SK-N-MC (cell line): ENCODE results near the gene CEMP1.
A peak's percentile ranks its signal among the peaks of the same experiment; 100 is the strongest.
"Not testable (repeated sequence)": the region's sequence is repeated elsewhere in the genome, so short reads cannot be mapped to it uniquely, and the experiment has no call there.

Experiments
- DNase-seq: peaks from one replicate; pipeline ENCODE4 v3.0.0-alpha.2; 2011; ENCODE audit warnings: low read depth, low spot score
- H3K27ac ChIP-seq: fragments of 200-600 bp; sonication (generic); 2 replicates; pipeline ENCODE4 v1.5.1; 2016; ENCODE audit warnings: mixed run types
- H3K36me3 ChIP-seq: fragments of 200-600 bp; sonication (generic); 2 replicates; pipeline ENCODE4 v1.6.1; 2017; ENCODE audit warnings: antibody characterized with exemption, low read length, mixed read lengths; ENCODE audit not compliant: insufficient read depth
- H3K4me3 ChIP-seq: fragments of 200-600 bp; sonication (generic); 2 replicates; pipeline ENCODE4 v1.5.1; 2016
- H3K9ac ChIP-seq: fragments of 200-600 bp; sonication (generic); 2 replicates; pipeline ENCODE4 v1.8.0; 2017; ENCODE audit warnings: mixed run types, mixed read lengths; ENCODE audit not compliant: insufficient read length
- H3K9me3 ChIP-seq: fragments of 200-600 bp; sonication (generic); 2 replicates; pipeline ENCODE4 v1.6.1; 2017; ENCODE audit warnings: low read depth, mild to moderate bottlenecking, antibody characterized with exemption, low read length, moderate library complexity, mixed read lengths
- EZH2 ChIP-seq: fragments of 200-600 bp; sonication (generic); IDR thresholded peaks from one replicate; pipeline ENCODE4 v1.6.1; 2017; ENCODE audit warnings: antibody characterized with exemption
- FOXP2 ChIP-seq: optimal IDR thresholded peaks from 2 replicates; pipeline ENCODE3; 2011; ENCODE audit warnings: mild to moderate bottlenecking, moderate library complexity; ENCODE audit not compliant: insufficient read depth; ENCODE audit errors: extremely low read length, control extremely low read depth
- POLR2AphosphoS5 ChIP-seq: IDR thresholded peaks from 2 replicates; pipeline ENCODE4 v1.6.1; 2012; ENCODE audit warnings: mild to moderate bottlenecking, low read depth, low read length, borderline replicate concordance

CEMP1 gene, protein sequence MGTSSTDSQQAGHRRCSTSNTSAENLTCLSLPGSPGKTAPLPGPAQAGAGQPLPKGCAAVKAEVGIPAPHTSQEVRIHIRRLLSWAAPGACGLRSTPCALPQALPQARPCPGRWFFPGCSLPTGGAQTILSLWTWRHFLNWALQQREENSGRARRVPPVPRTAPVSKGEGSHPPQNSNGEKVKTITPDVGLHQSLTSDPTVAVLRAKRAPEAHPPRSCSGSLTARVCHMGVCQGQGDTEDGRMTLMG

GRCh38 chr16:2531371-2531695, at the start of gene CEMP1:
TSS of gene CEMP1 (minus strand) at chr16:2531408. CDS start at chr16:2531073, 335 bp downstream.
- TF ChIP-seq EZH2 = no peak
- no peak for TF ChIP-seq FOXP2
- no peak for TF ChIP-seq POLR2AphosphoS5
- H3K27ac ChIP-seq = no peak within 1 kb of the TSS
- no peaks in the 10 kb centered on the region for H3K9me3 ChIP-seq
- DNase-seq = no peak
- H3K9ac ChIP-seq = peak within 1 kb of the TSS; percentile 75
- peak within 1 kb of the TSS; percentile 81 for H3K4me3 ChIP-seq
- no peaks in the 10 kb centered on the region; the same call in 1 of the 2 replicates for H3K36me3 ChIP-seq

DNA sequence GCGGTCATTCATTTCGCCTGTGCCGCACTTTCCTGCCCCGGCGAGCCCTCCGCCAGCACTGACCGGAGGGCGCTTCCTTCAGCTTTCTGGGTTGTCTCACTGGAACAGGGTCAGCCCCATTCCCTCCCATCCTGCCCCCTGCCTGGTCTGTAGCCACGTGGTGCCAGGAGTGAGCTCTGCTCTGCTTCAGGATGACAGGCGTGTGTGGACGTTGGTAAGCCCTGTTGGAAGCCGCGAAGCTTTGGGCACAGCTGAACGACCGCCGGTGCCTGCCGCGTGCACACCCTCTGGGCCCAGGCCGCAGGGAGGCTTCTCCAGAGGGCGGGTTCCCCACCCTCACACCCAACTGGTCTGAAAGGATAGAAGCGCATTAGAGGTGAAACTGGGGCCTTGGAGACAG, 49.6 kb upstream of the CEMP1 start:
- not testable (repeated sequence) for H3K27ac ChIP-seq, DNase-seq, H3K9ac ChIP-seq, H3K9me3 ChIP-seq, H3K36me3 ChIP-seq, H3K4me3 ChIP-seq

DNA sequence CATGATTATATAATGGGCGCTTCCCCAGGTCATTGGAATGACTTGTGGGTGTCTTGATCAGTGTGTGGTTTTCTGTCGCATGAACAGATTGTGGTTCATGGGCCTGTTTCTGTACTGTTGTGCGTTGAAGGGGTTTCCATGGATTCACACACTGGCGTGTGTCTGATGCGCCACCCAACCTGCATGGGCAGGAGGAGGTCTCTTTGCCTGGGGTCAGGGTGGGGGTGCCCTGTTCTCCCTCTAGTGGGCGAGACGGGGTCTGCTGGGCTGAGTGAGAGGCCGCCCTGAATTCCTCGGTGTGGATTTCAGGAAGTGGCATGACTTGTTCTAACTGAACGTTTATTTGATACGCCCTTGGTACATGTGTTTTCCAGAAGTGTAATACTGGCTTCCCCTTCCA, 48.9 kb upstream of the CEMP1 start:
- H3K36me3 ChIP-seq, DNase-seq, H3K9ac ChIP-seq, H3K9me3 ChIP-seq, H3K4me3 ChIP-seq, H3K27ac ChIP-seq: not testable (repeated sequence)

DNA sequence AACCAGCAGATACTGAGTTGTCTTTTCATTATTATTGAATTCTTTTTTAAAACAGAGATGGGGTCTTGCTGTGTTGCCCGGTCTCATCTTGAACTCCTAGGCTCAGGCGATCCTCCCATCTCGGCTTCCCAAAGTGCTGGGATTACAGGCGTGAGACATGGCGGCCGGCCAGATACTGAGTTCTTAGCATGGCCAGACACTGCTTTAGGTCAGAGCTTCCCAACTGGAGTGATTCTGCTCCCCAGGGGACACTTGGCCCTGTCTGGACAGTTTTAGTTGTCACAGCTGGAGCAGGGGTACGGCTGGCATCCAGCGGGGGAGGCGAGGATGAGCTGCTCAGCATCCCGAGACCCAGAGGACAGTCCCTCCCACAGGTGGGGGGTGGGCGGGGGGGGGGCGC, 47.7 kb upstream of the CEMP1 start:
- DNase-seq, H3K9ac ChIP-seq, H3K36me3 ChIP-seq, H3K4me3 ChIP-seq, H3K9me3 ChIP-seq, H3K27ac ChIP-seq: not testable (repeated sequence)

- H3K9me3 ChIP-seq, H3K27ac ChIP-seq, DNase-seq, H3K9ac ChIP-seq, H3K4me3 ChIP-seq, H3K36me3 ChIP-seq: not testable (repeated sequence)
These were observed 45.8 kb upstream of the CEMP1 start for GRCh38 chr16:2577044-2577443.

DNA sequence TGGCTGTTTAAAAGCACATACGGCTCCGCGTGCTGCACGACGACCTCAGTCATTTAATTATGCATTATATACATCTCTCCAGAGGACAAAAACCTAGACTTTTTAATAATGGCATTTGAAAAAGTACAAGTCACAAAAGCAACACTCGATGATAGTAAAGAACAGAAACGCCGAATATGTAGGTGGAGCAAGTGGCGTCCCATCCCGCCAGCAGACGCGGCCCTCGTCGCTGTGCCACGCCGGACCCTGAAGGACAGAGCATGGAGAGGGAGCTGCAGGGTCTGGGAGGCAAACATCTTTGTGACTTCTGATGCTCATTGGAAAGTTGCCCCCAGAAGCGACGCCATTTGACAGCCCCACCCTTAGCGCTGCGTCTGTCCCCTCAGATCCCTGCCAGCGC, 44.6 kb upstream of the CEMP1 start:
- H3K36me3 ChIP-seq, DNase-seq, H3K9me3 ChIP-seq, H3K4me3 ChIP-seq, H3K27ac ChIP-seq, H3K9ac ChIP-seq: not testable (repeated sequence)

GRCh38 chr16:2572704-2573103, 41.5 kb upstream of the CEMP1 start:
- H3K4me3 ChIP-seq, H3K9ac ChIP-seq, H3K27ac ChIP-seq, DNase-seq, H3K36me3 ChIP-seq, H3K9me3 ChIP-seq: not testable (repeated sequence)

- not testable (repeated sequence) for H3K27ac ChIP-seq, H3K4me3 ChIP-seq, DNase-seq, H3K9ac ChIP-seq, H3K36me3 ChIP-seq, H3K9me3 ChIP-seq
These were observed 37.4 kb upstream of the CEMP1 start for GRCh38 chr16:2568573-2568972.

GRCh38 chr16:2567506-2567905, 36.3 kb upstream of the CEMP1 start:
- not testable (repeated sequence) for H3K9ac ChIP-seq, H3K27ac ChIP-seq, H3K36me3 ChIP-seq, DNase-seq, H3K4me3 ChIP-seq, H3K9me3 ChIP-seq

GRCh38 chr16:2560798-2561133, 29.6 kb upstream of the CEMP1 start:
- H3K4me3 ChIP-seq, H3K9ac ChIP-seq, H3K9me3 ChIP-seq, H3K36me3 ChIP-seq, H3K27ac ChIP-seq, DNase-seq: not testable (repeated sequence)

DNA sequence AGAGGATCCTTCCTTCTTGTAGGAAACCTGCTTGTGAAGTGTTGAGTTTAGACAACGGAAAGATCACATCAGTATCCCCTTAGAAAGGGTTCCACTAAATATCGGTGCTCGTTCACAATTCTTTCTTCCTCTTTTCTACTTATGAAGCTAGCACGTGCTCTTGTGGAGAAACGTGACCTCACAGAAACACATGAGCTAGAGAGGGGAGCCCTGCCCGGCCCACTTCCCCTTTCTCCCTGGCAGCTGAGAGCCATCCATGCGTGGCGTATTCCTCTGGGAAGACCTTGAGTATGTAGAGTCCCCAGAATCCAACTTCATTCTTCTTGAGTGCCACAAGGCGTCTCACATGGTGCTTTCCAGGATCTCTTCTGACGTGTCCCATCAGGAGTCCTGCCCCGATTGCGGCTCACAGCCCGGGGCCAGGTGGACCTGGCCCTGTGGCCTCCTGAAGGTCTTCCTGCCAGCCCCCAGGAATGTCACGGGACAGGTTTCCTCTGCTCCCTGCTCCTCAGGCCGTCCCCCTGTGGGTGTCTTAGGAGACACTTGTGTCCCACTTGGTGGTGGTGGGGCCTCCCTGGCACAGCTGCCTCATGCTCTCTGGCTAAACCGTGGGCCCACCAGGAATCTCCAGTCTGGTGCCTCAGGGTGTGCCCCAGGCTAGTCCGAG, 29.1 kb upstream of the CEMP1 start:
- not testable (repeated sequence) for H3K36me3 ChIP-seq, H3K4me3 ChIP-seq, H3K27ac ChIP-seq, H3K9ac ChIP-seq, DNase-seq, H3K9me3 ChIP-seq

DNA sequence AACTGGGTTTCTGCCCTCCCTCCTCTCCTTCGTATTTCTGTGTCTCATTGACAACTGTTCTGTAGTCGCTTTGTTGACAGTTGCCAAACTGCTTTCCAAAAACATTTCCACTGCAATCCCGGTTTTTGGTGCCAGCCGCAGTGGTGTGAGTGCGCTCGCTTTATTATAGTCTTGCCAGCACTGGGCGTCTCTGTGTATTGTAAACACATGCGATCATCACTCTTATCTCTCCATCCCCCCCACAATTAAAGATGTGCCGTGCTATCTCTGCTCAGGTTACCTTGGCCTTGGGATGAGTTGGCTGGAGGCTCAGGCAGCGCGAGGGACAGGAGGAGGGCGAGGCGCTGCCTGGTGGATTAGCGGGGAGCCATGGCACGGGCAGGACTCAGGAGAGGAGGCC, 25.9 kb upstream of the CEMP1 start:
- H3K9ac ChIP-seq, H3K4me3 ChIP-seq, H3K27ac ChIP-seq, DNase-seq, H3K9me3 ChIP-seq, H3K36me3 ChIP-seq: not testable (repeated sequence)

GRCh38 chr16:2554709-2555425, 23.7 kb upstream of the CEMP1 start:
- H3K9me3 ChIP-seq, H3K36me3 ChIP-seq, H3K27ac ChIP-seq, H3K4me3 ChIP-seq, H3K9ac ChIP-seq, DNase-seq: not testable (repeated sequence)

GRCh38 chr16:2551420-2551889, 20.2 kb upstream of the CEMP1 start:
- not testable (repeated sequence) for DNase-seq, H3K4me3 ChIP-seq, H3K9me3 ChIP-seq, H3K36me3 ChIP-seq, H3K27ac ChIP-seq, H3K9ac ChIP-seq
